ENCODE data around the gene CNST. TPM values are rescaled to one million over a fixed set of nuclear protein-coding genes. Genes with fewer than 3 reads are reported as not detected.
A peak's percentile ranks its signal among the peaks of the same experiment; 100 is the strongest.
"Not testable (repeated sequence)": the region's sequence is repeated elsewhere in the genome, so short reads cannot be mapped to it uniquely, and the experiment has no call there.

The CNST gene
- total RNA-seq, 2 experiments from 2014 or later: 25.8 to 26.1 TPM

DNA sequence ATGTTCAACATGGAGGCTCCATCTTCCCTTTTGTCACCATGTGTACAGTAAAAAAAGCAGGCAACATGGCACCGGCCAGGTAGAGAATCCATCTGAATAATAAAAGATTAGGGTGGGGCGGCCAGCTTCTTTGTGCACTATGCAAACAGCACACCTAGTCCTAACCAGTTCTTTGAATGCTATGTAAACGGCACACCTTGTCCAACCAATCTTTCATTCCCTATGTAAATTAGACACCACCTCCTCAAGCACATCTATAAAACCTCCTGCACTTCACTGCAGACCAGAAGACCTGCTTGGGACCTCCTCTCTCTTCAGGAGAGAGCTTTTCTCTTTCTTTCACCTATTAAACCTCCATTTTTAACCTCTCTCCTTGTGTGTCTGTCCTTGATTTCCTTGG lies 28.4 kb upstream of the CNST start:
- H3K27ac Mint-ChIP-seq: no peak overlapping the region
- no peak overlapping the region for H3K4me3 Mint-ChIP-seq
- H3K9me3 Mint-ChIP-seq: no peaks in the 10 kb centered on the region
- DNase-seq: no peak
- no peaks in the 10 kb centered on the region for H3K4me1 Mint-ChIP-seq
- H3K27me3 Mint-ChIP-seq: no peaks in the 10 kb centered on the region
- peaks cover 5% of the 10 kb centered on the region for H3K36me3 Mint-ChIP-seq

DNA sequence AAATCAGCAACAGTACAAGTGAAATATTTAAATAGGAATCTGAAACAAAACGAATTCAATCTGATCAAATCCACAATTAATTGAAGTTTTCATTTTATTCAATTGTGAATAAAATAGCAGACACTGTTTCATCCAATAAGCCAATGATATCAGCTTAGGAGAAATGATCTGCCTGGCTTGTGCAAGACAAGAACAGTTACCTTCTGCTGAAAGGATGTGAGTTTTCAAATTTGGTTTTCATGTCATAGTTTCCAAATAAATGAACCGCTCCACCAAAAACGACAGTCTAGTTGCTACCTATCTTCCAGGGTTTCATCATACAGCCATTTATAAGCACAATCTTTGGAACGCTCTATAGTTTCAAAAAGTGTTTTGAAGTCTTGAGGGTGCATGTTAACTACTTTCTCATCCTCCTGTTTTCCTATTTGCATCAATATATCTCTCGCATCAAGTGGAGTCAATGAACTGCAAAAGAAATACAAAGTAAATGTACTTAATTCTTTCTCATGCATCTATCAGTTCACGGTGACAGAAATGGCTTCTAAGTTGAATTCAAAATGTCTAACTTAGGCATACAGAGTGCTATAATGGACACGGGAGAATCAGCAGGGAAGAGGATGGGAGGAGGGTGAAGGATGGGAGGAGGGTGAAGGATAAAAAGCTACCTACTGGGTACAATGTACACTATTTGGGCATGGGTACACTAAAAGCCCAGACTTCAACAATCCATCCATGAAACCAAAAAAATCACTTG lies 25.3 kb upstream of the CNST start:
- no peak overlapping the region for H3K4me3 Mint-ChIP-seq
- no peaks in the 10 kb centered on the region for H3K4me1 Mint-ChIP-seq
- H3K36me3 Mint-ChIP-seq: peaks cover 6% of the 10 kb centered on the region
- H3K27ac Mint-ChIP-seq: no peak overlapping the region
- H3K27me3 Mint-ChIP-seq: no peaks in the 10 kb centered on the region
- H3K9me3 Mint-ChIP-seq: no peaks in the 10 kb centered on the region
- no peak for DNase-seq

DNA sequence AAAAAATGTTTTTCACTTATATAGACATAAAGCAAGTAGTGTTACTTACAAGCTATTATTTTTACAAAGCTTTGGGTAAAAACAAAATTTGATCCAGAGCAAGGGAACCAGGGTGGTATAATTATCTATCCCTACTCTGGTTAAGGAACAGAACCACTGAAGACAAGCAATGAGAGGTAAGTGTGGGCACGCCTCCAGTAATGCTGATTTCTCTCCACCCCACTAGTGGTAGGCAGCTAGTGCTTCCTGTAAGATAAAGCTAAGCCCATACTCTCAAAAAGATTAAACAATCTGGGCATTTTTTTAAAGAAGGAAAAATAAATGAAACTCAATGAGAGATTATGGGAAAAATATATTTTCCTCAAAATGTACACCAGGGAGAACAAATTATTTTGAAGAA lies 22.3 kb upstream of the CNST start:
- DNase-seq: no peak
- Mint-ChIP-seq H3K4me1 (no peaks in the 10 kb centered on the region), H3K27ac (no peak overlapping the region), H3K4me3 (no peak overlapping the region), H3K9me3 (no peaks in the 10 kb centered on the region), H3K27me3 (no peaks in the 10 kb centered on the region), H3K36me3 (peaks cover 6% of the 10 kb centered on the region)

DNA sequence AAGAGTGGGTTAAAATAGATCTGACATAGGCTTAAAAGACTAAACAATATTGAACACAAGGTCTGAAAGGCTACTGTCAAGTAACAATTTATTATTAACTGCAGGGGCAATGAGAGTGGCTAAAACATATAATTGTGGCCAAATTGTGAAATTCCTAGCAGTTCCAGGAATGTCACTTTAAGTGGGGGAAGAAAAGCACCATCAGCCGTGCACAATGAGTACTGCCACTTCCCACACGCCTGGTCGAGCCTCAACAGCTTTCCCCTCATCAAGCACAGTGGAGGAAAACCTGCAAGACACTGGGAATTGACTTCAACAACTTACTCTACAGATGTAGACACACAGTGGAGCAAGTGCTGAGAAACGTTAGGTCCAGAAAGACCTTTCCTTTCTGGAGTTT lies 16.6 kb upstream of the CNST start:
- H3K4me1 Mint-ChIP-seq: no peaks in the 10 kb centered on the region
- no peaks in the 10 kb centered on the region for H3K9me3 Mint-ChIP-seq
- no peak overlapping the region for H3K4me3 Mint-ChIP-seq
- DNase-seq: no peak
- H3K27me3 Mint-ChIP-seq: no peaks in the 10 kb centered on the region
- H3K27ac Mint-ChIP-seq: no peak overlapping the region
- peaks cover 16% of the 10 kb centered on the region for H3K36me3 Mint-ChIP-seq

DNA sequence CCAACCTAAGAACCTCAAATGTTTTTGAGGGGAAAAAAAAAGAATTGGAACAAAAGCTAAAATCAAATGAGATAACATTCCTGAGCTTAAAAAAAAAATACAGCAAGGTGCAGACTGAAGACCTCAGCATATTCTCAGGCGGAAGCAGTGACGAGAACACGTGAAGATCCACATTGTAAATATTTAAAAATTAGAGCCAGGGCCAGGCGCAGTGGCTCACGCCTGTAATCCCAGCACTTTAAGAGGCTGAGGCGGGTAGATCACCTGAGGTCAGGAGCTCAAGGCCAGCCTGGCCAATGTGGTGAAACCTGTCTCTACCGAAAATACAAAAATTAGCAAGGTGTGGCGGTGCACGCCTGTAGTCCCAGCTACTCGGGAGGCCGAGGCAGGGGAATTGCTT lies 15.9 kb upstream of the CNST start:
- Mint-ChIP-seq H3K4me3 (no peak overlapping the region), H3K27me3 (no peaks in the 10 kb centered on the region), H3K27ac (no peak overlapping the region), H3K4me1 (no peaks in the 10 kb centered on the region), H3K36me3 (peaks cover 22% of the 10 kb centered on the region), H3K9me3 (no peaks in the 10 kb centered on the region)
- DNase-seq: no peak

DNA sequence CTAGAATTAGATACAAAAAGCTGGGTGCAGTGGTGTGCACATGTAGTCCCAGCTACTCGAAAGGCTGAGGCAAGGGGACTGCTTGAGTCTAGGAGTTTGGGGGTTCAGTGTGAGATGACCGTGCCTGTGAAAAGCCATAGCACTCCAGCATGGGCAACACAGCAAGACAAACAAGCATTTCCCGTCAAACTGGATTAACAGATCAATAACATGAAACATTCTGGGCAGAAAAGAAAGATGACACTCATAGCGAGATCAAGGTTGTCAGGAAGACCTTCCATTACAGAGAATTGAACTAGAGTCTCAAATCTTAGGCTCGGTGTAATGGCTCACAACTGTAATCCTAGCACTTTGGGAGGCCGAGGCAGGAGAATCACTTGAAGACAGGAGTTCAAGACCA lies 14.1 kb upstream of the CNST start:
- H3K36me3 Mint-ChIP-seq: peaks cover 26% of the 10 kb centered on the region
- H3K4me3 Mint-ChIP-seq: no peak overlapping the region
- no peak for DNase-seq
- H3K27ac Mint-ChIP-seq: no peak overlapping the region
- no peaks in the 10 kb centered on the region for H3K9me3 Mint-ChIP-seq
- no peaks in the 10 kb centered on the region for H3K27me3 Mint-ChIP-seq
- H3K4me1 Mint-ChIP-seq: no peaks in the 10 kb centered on the region

DNA sequence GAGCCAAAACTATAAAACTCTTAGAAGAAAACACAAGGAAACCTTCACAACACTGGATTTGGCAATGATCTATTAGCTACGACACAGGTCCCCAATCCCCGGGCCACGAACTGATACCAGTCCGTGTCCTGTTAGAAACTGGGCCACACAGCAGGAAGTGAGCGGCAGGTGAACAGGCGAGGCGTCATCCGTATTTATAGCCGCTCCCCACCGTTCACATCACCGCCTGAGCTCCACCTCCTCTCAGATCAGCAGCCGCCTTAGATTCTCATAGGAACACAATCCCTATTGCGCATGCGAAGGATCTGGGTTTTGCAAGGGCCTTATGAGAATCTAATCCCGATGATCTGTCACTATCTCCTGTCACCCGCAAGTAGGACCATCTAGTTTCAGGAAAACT lies 12.1 kb upstream of the CNST start:
- H3K36me3 Mint-ChIP-seq: peaks cover 26% of the 10 kb centered on the region

DNA sequence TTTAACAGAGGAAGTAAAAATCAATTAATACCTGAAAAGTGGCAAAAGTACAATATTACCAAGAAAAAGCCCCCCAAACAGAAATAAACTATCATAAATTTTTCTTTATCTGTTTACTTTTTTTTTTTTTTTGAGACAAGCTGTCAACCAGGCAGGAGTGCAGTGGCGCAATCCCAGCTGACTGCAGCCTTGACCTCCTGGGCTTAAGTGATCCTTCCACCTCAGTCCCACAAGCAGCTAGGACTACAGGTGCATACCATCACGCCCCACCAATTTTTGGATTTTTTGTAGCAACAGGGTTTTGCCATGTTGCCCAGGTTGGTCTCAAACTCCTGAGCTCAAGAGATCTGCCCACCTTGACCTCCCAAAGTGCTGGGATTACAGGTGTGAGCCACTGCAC lies 8.2 kb upstream of the CNST start:
- H3K27me3 Mint-ChIP-seq: no peaks in the 10 kb centered on the region
- H3K4me1 Mint-ChIP-seq: peaks cover 8% of the 10 kb centered on the region
- H3K9me3 Mint-ChIP-seq: no peaks in the 10 kb centered on the region
- H3K27ac Mint-ChIP-seq: no peak overlapping the region
- H3K4me3 Mint-ChIP-seq: no peak overlapping the region
- peaks cover 25% of the 10 kb centered on the region for H3K36me3 Mint-ChIP-seq
- no peak for DNase-seq

More for the DNA sequence above, 12.1 kb upstream of the CNST start:
- no peaks in the 10 kb centered on the region for H3K9me3 Mint-ChIP-seq
- H3K4me1 Mint-ChIP-seq: no peaks in the 10 kb centered on the region
- no peak for DNase-seq
- no peaks in the 10 kb centered on the region for H3K27me3 Mint-ChIP-seq
- no peak overlapping the region for H3K4me3 Mint-ChIP-seq
- no peak overlapping the region for H3K27ac Mint-ChIP-seq

DNA sequence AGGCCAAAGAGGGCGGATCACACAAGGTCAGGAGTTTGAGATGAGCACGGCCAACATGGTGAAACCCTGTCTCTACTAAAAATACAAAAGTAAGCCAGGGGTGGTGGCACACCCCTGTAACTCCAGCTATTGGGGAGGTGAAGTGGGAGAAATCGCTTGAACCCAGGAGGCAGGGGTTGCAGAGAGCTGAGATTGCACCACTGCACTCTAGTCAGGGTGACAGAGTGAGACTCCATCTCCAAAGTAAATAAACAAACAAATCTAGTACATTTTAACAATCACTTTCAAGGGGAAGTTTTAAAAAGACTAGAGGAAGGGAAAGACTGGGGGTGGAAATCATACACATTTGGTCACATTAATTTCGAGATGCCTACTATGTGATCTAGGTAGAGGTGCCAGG lies 6.9 kb upstream of the CNST start:
- no peaks in the 10 kb centered on the region for H3K27me3 Mint-ChIP-seq
- H3K4me1 Mint-ChIP-seq: peaks cover 13% of the 10 kb centered on the region
- peaks cover 22% of the 10 kb centered on the region for H3K36me3 Mint-ChIP-seq
- no peak overlapping the region for H3K27ac Mint-ChIP-seq
- H3K9me3 Mint-ChIP-seq: no peaks in the 10 kb centered on the region
- no peak for DNase-seq
- H3K4me3 Mint-ChIP-seq: no peak overlapping the region

DNA sequence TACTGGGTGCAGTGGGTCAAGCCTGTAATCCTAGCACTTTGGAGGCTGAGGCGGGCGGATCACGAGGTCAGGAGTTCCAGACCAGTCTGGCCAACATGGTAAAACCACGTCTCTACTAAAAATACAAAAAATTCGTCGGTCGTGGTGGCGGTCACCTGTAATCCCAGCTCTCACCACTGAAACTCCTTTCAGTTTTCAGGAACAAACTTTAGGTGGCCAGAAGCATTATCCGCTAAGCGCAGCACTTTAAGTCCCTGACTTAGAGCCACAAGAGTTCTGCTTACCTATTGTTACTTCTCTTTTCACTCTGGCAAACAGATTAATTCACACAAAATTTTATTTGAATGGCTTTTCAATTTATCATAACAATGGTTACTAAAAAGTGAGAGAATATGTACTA lies 5.4 kb upstream of the CNST start:
- not testable (repeated sequence) for H3K27ac Mint-ChIP-seq, H3K27me3 Mint-ChIP-seq, H3K4me3 Mint-ChIP-seq, H3K9me3 Mint-ChIP-seq, DNase-seq
- H3K36me3 Mint-ChIP-seq: peaks cover 28% of the 10 kb centered on the region
- H3K4me1 Mint-ChIP-seq: peaks cover 19% of the 10 kb centered on the region

DNA sequence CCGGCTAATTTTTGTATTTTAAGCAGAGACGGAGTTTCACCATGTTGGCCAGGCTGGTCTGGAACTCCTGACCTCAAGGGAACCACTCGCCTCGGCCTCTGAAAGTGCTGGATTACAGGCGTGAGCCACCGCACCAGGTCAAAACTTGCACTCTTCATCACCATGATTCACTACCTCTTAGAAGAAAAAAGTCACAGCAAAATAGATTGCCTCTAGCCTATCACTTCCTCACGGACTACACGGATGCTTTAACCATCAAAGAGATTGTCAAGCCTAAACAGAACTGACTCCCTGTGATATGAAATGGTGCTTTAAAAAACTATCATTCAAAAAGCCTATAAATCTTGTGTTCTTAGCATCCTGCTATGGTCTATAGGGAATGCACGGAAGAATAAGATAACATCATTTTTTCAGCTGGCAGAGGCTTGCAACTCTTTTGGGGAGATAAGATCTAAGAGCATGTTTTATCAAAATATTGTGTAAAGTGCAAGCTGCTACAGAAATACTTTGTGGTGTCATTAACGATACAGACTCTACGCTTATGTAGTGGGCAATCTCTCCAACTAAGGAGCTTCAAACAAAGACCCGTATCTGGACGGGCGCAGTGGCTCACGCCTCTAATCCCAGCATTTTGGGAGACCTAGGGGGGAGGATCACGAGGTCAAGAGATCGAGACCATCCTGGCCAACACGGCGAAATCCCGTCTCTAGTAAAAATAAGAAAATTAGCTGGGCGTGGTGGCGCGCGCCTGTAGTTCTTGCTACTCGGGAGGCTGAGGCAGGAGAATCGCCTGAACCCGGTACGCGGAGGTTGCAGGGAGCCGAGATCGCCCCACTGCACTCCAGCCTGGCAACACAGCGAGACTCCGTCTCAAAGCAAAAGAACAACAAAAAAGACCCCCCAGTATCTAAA lies 1.2 kb upstream of the CNST start:
- Mint-ChIP-seq H3K27ac (peak overlapping the region; percentile 98), H3K4me1 (peaks cover 29% of the 10 kb centered on the region), H3K9me3 (no peaks in the 10 kb centered on the region)

DNA sequence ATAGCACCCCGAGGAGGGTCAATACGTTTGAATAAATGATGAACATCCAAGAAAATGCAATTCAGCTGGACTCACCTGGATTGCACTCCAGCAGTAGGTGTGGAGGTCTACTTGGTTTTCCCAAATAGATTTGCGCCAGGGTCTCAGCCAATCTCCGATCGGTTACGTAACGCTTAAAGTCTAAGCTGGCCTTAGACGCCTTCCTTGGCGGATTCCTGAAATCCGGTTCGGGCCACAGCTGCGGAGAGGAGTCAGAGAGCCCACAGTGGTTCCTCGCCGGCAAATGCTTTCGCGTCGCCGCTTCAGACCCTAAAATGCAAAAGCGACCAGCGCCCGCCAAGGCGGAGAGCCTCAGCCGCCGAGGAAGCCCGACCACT lies 517 bp upstream of the CNST start:
- Mint-ChIP-seq H3K36me3 (peaks cover 30% of the 10 kb centered on the region), H3K9me3 (no peaks in the 10 kb centered on the region), H3K4me1 (peaks cover 31% of the 10 kb centered on the region), H3K4me3 (peak overlapping the region; percentile 100), H3K27me3 (no peaks in the 10 kb centered on the region), H3K27ac (peak overlapping the region; percentile 98)
- DNase-seq: no peak

More for the DNA sequence above, 1.2 kb upstream of the CNST start:
- Mint-ChIP-seq H3K36me3 (peaks cover 26% of the 10 kb centered on the region), H3K4me3 (peak overlapping the region; percentile 100), H3K27me3 (no peaks in the 10 kb centered on the region)
- DNase-seq: no peak

DNA sequence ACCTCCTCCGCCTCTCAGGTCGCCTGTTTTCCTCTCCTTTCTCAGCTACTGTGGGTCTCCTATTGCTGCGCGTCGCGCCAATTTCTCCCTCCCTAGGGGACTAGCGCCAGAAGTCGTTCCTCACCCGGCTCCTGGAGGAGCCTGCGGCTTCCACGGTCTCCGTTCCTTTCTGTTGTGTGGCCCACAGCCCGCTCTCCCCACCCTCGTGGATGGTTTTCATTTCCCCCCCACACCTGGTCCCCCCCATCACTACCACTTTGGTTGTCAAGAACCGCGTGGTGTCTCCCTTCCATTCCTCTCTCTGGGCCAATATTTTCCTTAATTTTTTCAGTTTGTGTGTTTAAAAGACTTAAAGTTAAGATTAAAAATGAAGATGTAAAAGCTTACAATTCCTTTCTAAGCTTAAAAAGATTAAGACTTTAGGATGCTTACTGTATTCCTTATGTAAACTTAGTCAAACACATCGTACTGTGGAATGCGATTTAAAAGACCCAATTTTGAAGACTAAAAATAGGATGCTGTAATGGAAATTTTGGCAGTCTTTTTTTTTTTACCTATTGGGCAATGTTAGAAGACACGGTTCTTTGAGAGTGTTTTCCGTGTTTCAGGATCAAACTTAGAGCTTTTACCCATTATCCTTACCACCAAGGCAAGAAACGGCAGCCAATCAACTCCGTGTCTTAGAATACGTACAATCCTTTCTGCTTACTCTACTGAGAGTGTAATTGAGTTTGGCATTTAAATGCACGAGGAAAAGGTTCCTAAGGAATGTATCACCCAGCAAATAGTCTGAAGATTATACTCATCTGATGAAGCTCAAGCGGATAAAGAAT lies 773 bp downstream of the CNST start:
- Mint-ChIP-seq H3K4me1 (peaks cover 41% of the 10 kb centered on the region), H3K36me3 (peaks cover 35% of the 10 kb centered on the region), H3K27me3 (no peaks in the 10 kb centered on the region), H3K27ac (peak overlapping the region; percentile 98), H3K4me3 (peak overlapping the region; percentile 100), H3K9me3 (no peaks in the 10 kb centered on the region)
- DNase-seq: no peak

DNA sequence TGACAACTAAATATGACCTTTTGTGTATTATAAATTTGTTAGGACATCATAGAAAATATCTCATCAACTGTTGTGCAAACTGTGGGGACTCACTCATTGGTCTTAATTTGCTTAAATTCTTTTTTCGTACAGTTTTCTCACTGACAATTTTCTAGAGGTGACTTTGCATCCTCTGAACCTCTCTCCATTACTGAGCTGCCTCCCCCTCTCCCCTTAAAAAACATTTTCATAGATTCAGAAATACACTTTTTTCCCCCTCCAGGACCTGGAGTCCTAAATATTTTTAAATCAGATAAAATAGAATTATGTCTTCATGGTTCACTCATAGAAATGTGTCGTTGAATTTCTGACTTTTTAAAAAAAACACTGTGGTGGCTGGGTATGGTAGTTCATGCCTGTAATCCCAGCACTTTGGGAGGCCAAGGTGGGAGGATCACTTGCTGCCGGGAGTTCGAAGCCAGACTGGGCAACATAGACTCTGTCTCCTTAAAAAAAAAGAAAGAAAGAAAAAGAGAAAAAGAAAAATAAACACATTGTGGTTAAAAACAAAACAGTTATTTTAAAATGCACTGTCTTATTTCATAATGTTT lies 1.5 kb downstream of the CNST start:
- DNase-seq: no peak
- H3K4me1 Mint-ChIP-seq: peaks cover 42% of the 10 kb centered on the region
- peak overlapping the region; percentile 98 for H3K27ac Mint-ChIP-seq
- H3K36me3 Mint-ChIP-seq: peaks cover 35% of the 10 kb centered on the region
- no peaks in the 10 kb centered on the region for H3K27me3 Mint-ChIP-seq
- H3K4me3 Mint-ChIP-seq: peak overlapping the region; percentile 100
- H3K9me3 Mint-ChIP-seq: no peaks in the 10 kb centered on the region

Data from activated naive CD8-positive, alpha-beta T cell treated with anti-CD3 and anti-CD28 coated beads for 36 hours (primary cell).